HG03565 (cell line): ENCODE results near the gene AP1S2.

Experiments
- ATAC-seq: cut with Tn5 transposase; IDR thresholded peaks from one replicate; pipeline ENCODE4 v1.9.1; 2021; ENCODE audit warnings: mild to moderate bottlenecking, moderate library complexity; ENCODE audit not compliant: unreplicated experiment

The AP1S2 gene

GRCh38 chrX:15812192-15812938 lies 42.2 kb downstream of the AP1S2 start:
- no peak for ATAC-seq

GRCh38 chrX:15808254-15808653 lies 46.4 kb downstream of the AP1S2 start:
- ATAC-seq, result no peak

GRCh38 chrX:15804563-15804962 lies 50.0 kb downstream of the AP1S2 start:
- no peak for ATAC-seq

- no peak for ATAC-seq
Observed at GRCh38 chrX:15797707-15798106, 56.9 kb downstream of the AP1S2 start.

GRCh38 chrX:15790769-15791290 lies 63.8 kb downstream of the AP1S2 start:
- no peak for ATAC-seq

- ATAC-seq, result peak; percentile 89
Observed at GRCh38 chrX:15789979-15790768, 64.4 kb downstream of the AP1S2 start, which contains the start of gene ZRSR2. Gene ZRSR2, plus strand, starts transcription at chrX:15790484. Its CDS starts 12 bp downstream, at chrX:15790496.

GRCh38 chrX:15786915-15787314 lies 67.7 kb downstream of the AP1S2 start:
- no peak for ATAC-seq

- ATAC-seq, result no peak
Observed at GRCh38 chrX:15785176-15785750, 69.3 kb downstream of the AP1S2 start.

GRCh38 chrX:15781961-15782699 lies 72.5 kb downstream of the AP1S2 start:
- peak; percentile 72 for ATAC-seq
